PFSK-1 (cell line): ENCODE results near the gene GATA3.

ENCODE experiments used
- FOXP2 ChIP-seq: optimal IDR thresholded peaks from 2 replicates; pipeline ENCODE3; 2011; ENCODE audit warnings: borderline replicate concordance, control low read depth, inconsistent platforms; ENCODE audit not compliant: insufficient read depth; ENCODE audit errors: extremely low read length, extremely low read depth
- POLR2AphosphoS5 ChIP-seq: IDR thresholded peaks from 2 replicates; pipeline ENCODE4 v1.6.1; 2012; ENCODE audit warnings: low read depth, mild to moderate bottlenecking, control low read depth, low read length, moderate library complexity
- REST ChIP-seq, 2 experiments: IDR thresholded peaks; 2 replicates each; pipeline versions ENCODE4 v1.6.1 to v1.8.0; 2011 to 2012; ENCODE audit warnings: low read depth in 2 of 2, low read length in 2 of 2, control low read depth in 1 of 2, inconsistent platforms in 1 of 2, mild to moderate bottlenecking in 1 of 2, moderate library complexity in 1 of 2; ENCODE audit not compliant: insufficient read depth in 1 of 2
- SIN3A ChIP-seq: IDR thresholded peaks from 2 replicates; pipeline ENCODE4 v1.6.1; 2012; ENCODE audit warnings: mild to moderate bottlenecking, low read length, moderate library complexity, borderline replicate concordance; ENCODE audit not compliant: insufficient read depth
- TAF1 ChIP-seq: IDR thresholded peaks from 2 replicates; pipeline ENCODE4 v1.6.1; 2012; ENCODE audit warnings: low read length, control low read depth, borderline replicate concordance; ENCODE audit not compliant: insufficient read depth

GATA3 gene

GRCh38 chr10:8052956-8053445, 1.5 kb upstream of the GATA3 start:
- no peak for TF ChIP-seq SIN3A
- TF ChIP-seq POLR2AphosphoS5 = no peak
- no peak for TF ChIP-seq FOXP2
- no peak for TF ChIP-seq TAF1
- no peak for TF ChIP-seq REST (IDR thresholded peaks at IDR 0.05; ENCODE audit: insufficient read depth in 1 of 2, low read depth in 2 of 2, low read length in 2 of 2)

- TF ChIP-seq REST (IDR thresholded peaks at IDR 0.05; ENCODE audit: insufficient read depth in 1 of 2, low read depth in 2 of 2, low read length in 2 of 2) (0 out of 4 replicates have a peak, but pooled peaks have one; percentile 18 to 24), SIN3A (no peak; the same call in 1 of the 2 replicates), TAF1 (peak; percentile 73; the same call in 1 of the 2 replicates), POLR2AphosphoS5 (peak; percentile 38)
Measured at GRCh38 chr10:8053446-8054243, 843 bp upstream of the GATA3 start.

GRCh38 chr10:8054244-8054493, 319 bp upstream of the GATA3 start:
- TF ChIP-seq SIN3A = no peak
- TF ChIP-seq POLR2AphosphoS5 = no peak
- no peak for TF ChIP-seq TAF1
- no peak for TF ChIP-seq FOXP2
- TF ChIP-seq REST (IDR thresholded peaks at IDR 0.05; ENCODE audit: insufficient read depth in 1 of 2, low read depth in 2 of 2, low read length in 2 of 2) = no peak; a peak in 1 of 4 replicates

- no peak for TF ChIP-seq SIN3A
- no peak for TF ChIP-seq TAF1
- no peak for TF ChIP-seq REST (IDR thresholded peaks at IDR 0.05; ENCODE audit: insufficient read depth in 1 of 2, low read depth in 2 of 2, low read length in 2 of 2)
- no peak for TF ChIP-seq FOXP2
- no peak for TF ChIP-seq POLR2AphosphoS5
Measured at GRCh38 chr10:8055420-8056349, 1.2 kb downstream of the GATA3 start.
